Vagina (tissue), 2 donors: ENCODE measurements around the gene TNS2. TPM values are rescaled to one million over a fixed set of nuclear protein-coding genes. Genes with fewer than 3 reads are reported as not detected.

Experiments used
- DNase-seq, 2 donors: peaks; one replicate each; pipeline ENCODE4 v3.0.0-alpha.2; 2017; ENCODE audit errors: extremely low spot score in 2 of 2
- H3K27ac ChIP-seq: fragments of 200-600 bp; sonication (generic); one replicate; pipeline ENCODE4 v1.5.1; 2019
- H3K27me3 ChIP-seq: fragments of 200-600 bp; sonication (generic); one replicate; pipeline ENCODE4 v1.5.1; 2019
- H3K36me3 ChIP-seq, 2 donors: fragments of 200-600 bp; sonication (generic); one replicate each; pipeline ENCODE4 v1.5.1; 2017 to 2019
- H3K4me1 ChIP-seq: fragments of 200-600 bp; sonication (generic); one replicate; pipeline ENCODE4 v1.5.1; 2019
- H3K4me3 ChIP-seq, 2 donors: fragments of 200-600 bp; sonication (generic); 1 replicate in 1 of 2; 2 replicates in 1 of 2; pipeline ENCODE4 v1.5.1; 2016 to 2019
- H3K9me3 ChIP-seq: fragments of 200-600 bp; sonication (generic); one replicate; pipeline ENCODE4 v1.5.1; 2019
- CTCF ChIP-seq, 3 experiments: fragments of 450-650 bp in 2 of 3; fragments of 200-600 bp in 1 of 3; sonication (generic) in 1 of 3; IDR thresholded peaks; one replicate each; pipeline ENCODE4 v1.5.1; 2017 to 2019; ENCODE audit warnings: antibody characterized with exemption in 3 of 3, mild to moderate bottlenecking in 2 of 3, moderate library complexity in 2 of 3
- POLR2A ChIP-seq, 2 donors: fragments of 450-650 bp; IDR thresholded peaks; one replicate each; pipeline ENCODE4 v1.6.1; 2017; ENCODE audit warnings: antibody characterized with exemption in 2 of 2, mild to moderate bottlenecking in 2 of 2, moderate library complexity in 2 of 2
- POLR2AphosphoS5 ChIP-seq, 2 donors: sonication (generic); formaldehyde crosslinking; IDR thresholded peaks; one replicate each; pipeline ENCODE4 v1.9.0; 2017; ENCODE audit warnings: antibody characterized with exemption in 2 of 2, mild to moderate bottlenecking in 2 of 2, low read depth in 1 of 2; ENCODE audit not compliant: insufficient read depth in 1 of 2
- intact Hi-C: fragments of 100-400 bp; cut with DNase I; formaldehyde crosslinking; loops from one replicate; pipeline ENCODE4 v1.15.1; 2023
- total RNA-seq: library from RNA; depleted of rRNA; stranded (reverse); fragments of >200 nt; gene quantifications from one replicate; pipeline ENCODE4 v1.2.3, GENCODE V29; 2016

TNS2 gene
- total RNA-seq, 1 donor from 2014 or later, result 235 TPM

DNA sequence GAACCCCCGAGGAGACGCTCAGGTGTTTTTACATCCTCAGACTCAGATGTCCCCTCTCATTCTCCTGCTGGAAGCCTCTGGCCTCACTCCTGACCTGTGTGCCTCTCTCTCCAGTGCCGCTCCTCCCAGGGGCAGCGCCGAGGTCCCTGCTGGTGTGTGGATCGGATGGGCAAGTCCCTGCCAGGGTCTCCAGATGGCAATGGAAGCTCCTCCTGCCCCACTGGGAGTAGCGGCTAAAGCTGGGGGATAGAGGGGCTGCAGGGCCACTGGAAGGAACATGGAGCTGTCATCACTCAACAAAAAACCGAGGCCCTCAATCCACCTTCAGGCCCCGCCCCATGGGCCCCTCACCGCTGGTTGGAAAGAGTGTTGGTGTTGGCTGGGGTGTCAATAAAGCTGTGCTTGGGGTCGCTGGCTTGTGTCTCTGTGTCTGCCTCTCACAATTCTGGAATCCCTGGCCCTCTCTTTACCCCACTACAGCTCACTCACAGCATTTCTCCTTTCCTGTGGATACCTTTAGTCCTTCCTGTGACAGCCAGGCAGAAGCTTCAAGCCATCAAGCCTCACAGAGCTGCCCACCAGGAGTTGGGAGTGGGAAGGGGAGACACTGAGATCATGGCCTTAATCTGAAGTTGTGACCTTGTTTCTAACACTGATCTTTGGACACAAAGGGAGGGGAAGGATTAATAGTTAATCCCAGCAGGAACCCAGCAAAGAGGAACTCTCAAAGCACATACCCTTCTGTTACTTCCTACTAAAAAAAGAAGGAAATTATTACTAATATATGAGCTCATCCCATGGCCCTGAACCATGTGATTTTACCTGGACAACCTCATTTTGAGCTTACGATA lies 52.3 kb downstream of the TNS2 start:
- H3K36me3 ChIP-seq, result peaks cover 0 to 14% of the 10 kb centered on the region in 2 donors
- H3K4me3 ChIP-seq, result no peak overlapping the region
- H3K27ac ChIP-seq, result no peak overlapping the region
- H3K4me1 ChIP-seq, result peaks cover 36% of the 10 kb centered on the region
- no peak for DNase-seq
- intact Hi-C loops, result no loop called here
- H3K27me3 ChIP-seq, result no peaks in the 10 kb centered on the region
- H3K9me3 ChIP-seq, result no peaks in the 10 kb centered on the region
- no peak for TF ChIP-seq CTCF (IDR thresholded peaks at IDR 0.05)
- TF ChIP-seq POLR2AphosphoS5 (IDR thresholded peaks at IDR 0.05; ENCODE audit: insufficient read depth in 1 of 2, low read depth in 1 of 2), result no peak
- TF ChIP-seq POLR2A (IDR thresholded peaks at IDR 0.05), result no peak

DNA sequence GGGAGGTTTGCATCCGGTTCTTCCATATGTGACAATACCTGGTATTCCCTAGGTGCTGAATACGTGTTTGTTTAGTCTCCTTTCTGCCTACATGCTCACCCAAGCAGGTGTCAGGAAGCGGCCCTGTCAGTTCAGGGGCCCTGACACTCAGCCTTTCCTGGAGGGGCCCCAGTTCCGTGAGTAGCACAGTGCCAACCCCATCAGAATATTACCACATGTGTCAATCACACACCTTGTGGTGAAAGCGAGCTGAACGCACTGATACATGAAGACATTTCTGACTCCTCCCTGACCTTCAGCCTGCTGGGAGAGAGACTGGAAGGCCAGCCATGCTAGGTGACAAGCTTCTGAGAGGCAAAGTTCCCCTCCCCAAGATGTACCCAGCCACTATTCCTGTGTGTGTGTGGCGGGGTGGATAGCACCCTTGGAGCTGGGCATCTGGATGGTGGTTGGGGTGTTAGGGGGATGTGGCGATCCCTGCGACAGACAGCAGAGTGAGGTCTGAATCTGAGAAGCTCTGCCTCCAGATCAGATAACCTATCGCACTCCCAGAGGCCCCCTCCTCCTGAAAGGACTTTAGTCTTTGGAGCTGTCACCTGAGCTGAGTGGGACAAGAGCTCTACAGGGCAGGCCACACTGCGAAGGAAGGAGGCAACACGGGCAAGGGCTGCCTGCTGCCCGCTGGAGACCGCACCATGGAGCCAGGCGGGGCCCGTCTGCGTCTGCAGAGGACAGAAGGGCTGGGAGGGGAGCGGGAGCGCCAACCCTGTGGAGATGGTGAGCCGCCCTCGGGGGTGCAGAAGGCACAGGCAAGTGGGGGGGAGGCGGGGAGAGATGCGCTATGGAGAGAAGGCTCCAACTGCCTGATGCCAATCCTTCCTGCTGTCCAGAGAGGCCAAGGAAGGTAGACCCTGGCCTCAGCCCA lies 53.3 kb downstream of the TNS2 start, which contains the start of gene SOAT2:
SOAT2 (plus strand) TSS at position 604 of the 925 bp plus-strand sequence; CDS start at position 696, 92 bp downstream.
- Histone ChIP-seq H3K27me3 (no peaks in the 10 kb centered on the region), H3K36me3 (peaks cover 0 to 14% of the 10 kb centered on the region in 2 donors), H3K9me3 (no peaks in the 10 kb centered on the region), H3K4me1 (peaks cover 35% of the 10 kb centered on the region), H3K27ac (no peak within 1 kb of the TSS), H3K4me3 (no peak within 1 kb of the TSS)
- TF ChIP-seq CTCF (IDR thresholded peaks at IDR 0.05) (no peak), POLR2AphosphoS5 (IDR thresholded peaks at IDR 0.05; ENCODE audit: insufficient read depth in 1 of 2, low read depth in 1 of 2) (no peak), POLR2A (IDR thresholded peaks at IDR 0.05) (no peak)
- intact Hi-C loops, result no loop called here
- DNase-seq, result no peak

GRCh38 chr12:53103860-53104305 lies 54.0 kb downstream of the TNS2 start:
- peaks cover 28% of the 10 kb centered on the region for H3K4me1 ChIP-seq
- intact Hi-C loops, result no loop called here
- no peak overlapping the region for H3K4me3 ChIP-seq
- DNase-seq, result no peak
- no peak for TF ChIP-seq POLR2A (IDR thresholded peaks at IDR 0.05)
- no peak for TF ChIP-seq CTCF (IDR thresholded peaks at IDR 0.05)
- TF ChIP-seq POLR2AphosphoS5 (IDR thresholded peaks at IDR 0.05; ENCODE audit: insufficient read depth in 1 of 2, low read depth in 1 of 2), result no peak
- H3K27ac ChIP-seq, result no peak overlapping the region
- no peaks in the 10 kb centered on the region for H3K27me3 ChIP-seq
- peaks cover 0 to 14% of the 10 kb centered on the region in 2 donors for H3K36me3 ChIP-seq
- H3K9me3 ChIP-seq, result no peaks in the 10 kb centered on the region

GRCh38 chr12:53105256-53105655 lies 55.4 kb downstream of the TNS2 start:
- intact Hi-C loops, result no loop called here
- H3K27me3 ChIP-seq, result no peaks in the 10 kb centered on the region
- H3K4me1 ChIP-seq, result peaks cover 16% of the 10 kb centered on the region
- no peak for DNase-seq
- H3K4me3 ChIP-seq, result no peak overlapping the region
- TF ChIP-seq POLR2AphosphoS5 (IDR thresholded peaks at IDR 0.05; ENCODE audit: insufficient read depth in 1 of 2, low read depth in 1 of 2), result no peak
- TF ChIP-seq CTCF (IDR thresholded peaks at IDR 0.05), result no peak
- no peak for TF ChIP-seq POLR2A (IDR thresholded peaks at IDR 0.05)
- H3K36me3 ChIP-seq, result peaks cover 0 to 14% of the 10 kb centered on the region in 2 donors
- no peaks in the 10 kb centered on the region for H3K9me3 ChIP-seq
- no peak overlapping the region for H3K27ac ChIP-seq
